ENCODE data around the gene SCAPER.
"Not testable (repeated sequence)": the region's sequence is repeated elsewhere in the genome, so short reads cannot be mapped to it uniquely, and the experiment has no call there.

Gene SCAPER

DNA sequence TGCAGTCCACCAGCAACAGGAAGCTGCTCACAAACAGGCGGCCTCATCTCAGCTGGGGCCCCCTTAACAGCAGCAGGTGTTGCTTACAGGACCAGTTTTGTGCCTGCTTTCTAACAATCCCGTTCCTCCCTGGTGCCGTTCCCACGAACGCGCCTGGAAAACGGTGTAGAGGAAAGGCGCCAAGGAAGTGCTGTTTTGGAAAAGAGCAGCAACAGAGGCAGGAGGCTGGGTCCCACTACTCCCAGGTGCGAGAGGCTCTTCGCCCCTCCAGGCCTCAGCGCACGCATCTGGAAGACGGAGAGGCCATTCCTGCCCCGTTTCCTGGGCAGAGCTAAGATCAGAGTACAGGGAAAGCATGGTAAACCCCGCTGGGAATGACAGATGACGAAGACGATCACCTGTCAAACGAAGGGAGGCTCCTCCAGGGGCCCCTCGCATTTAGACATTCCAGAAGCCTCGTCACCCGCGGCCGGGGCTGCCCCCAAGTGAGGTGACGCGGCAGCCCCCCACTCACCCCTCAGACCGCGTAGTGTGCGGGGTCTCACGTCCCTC, 603 bp downstream of the SCAPER start:
- no peak for DNase-seq

DNA sequence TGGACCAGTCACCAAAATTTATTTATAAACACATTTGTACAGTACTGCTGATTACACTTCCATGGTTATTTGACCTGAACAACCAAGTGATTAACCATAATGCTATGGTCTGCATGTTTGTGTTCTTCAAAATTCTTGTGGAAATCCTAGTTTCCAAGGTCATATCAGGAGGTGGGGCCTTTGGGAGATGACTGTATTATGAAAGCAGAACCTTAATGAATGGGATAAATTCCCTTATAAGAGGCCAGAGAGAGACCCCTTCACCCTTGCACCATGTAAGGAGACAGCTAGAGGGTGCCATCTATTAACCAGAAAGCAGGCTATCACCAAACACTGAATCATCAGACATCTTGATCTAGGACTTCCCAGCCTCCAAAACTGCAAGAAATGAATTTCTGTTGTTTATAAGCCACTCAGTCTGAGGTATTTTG, 1.9 kb downstream of the SCAPER start:
- no peak for DNase-seq

GRCh38 chr15:76901965-76902364, 3.2 kb downstream of the SCAPER start:
- DNase-seq, result no peak

DNA sequence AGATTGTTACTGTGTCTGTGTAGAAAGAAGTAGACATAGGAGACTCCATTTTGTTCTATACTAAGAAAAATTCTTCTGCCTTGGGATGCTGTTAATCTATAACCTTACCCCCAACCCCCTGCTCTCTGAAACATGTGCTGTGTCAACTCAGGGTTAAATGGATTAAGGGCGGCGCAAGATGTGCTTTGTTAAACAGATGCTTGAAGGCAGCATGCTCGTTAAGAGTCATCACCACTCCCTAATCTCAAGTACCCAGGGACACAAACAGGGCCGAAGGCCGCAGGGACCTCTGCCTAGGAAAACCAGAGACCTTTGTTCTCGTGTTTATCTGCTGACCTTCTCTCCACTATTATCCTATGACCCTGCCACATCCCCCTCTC, 5.2 kb downstream of the SCAPER start:
- not testable (repeated sequence) for DNase-seq

- DNase-seq, result not testable (repeated sequence)
Measured at GRCh38 chr15:76899176-76899930, 5.8 kb downstream of the SCAPER start.

GRCh38 chr15:76898102-76898501, 7.0 kb downstream of the SCAPER start:
- DNase-seq, result no peak

DNA sequence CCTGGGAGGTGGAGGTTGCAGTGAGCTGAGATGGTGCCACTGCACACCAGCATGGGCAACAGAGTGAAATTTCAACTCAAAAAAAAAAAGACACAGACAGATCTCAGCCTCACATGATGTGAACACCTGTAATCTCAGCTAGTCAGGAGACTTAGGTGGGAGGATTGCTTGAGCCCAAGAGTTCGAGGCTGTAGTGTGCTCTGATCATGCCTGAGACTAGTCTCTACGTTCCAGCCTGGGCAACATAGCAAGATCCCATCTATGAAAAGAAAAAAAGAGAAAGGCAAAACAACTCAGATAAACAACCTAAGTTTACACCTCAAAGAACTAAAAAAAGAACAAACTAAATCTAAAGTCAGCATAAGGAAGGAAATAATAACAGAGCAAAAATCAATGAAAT, 11.0 kb downstream of the SCAPER start:
- DNase-seq, result no peak

GRCh38 chr15:76892836-76893235, 12.3 kb downstream of the SCAPER start:
- not testable (repeated sequence) for DNase-seq

GRCh38 chr15:76887280-76888141, 17.6 kb downstream of the SCAPER start:
- DNase-seq, result not testable (repeated sequence)

DNA sequence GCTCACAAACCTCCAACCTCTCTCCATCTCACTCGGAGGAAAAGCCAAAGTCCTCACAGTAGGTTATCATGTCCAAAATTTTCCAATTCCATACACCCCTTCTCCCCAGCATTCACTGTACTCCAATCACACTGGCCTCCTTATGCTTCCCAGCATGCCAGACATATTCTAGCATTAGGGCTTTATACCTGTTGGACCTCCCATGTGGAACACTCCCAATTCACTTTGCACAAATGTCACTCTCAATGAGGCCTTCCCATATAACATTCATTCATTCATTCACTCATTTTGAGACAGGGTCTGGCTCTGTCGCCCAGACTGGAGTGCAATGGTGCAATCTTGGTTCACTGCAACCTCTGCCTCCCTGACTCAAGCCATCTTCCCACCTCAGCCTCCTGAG, 19.9 kb downstream of the SCAPER start:
- DNase-seq, result no peak

DNA sequence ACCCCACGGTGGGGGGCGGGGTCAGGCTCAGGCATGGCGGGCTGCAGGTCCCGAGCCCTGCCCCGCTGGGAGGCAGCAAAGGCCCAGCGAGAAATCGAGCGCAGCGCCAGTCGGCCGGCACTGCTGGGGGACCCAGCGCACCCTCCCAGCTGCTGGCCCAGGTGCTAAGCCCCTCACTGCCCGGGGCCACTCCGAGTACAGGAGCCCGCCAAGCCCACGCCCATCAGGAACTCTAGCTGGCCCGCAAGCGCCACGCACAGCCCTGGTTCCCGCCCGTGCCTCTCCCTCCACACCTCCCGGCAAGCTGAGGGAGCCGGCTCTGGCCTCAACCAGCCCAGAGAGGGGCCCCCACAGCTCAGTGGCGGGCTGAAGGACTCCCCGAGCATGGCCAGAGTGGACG, 29.2 kb downstream of the SCAPER start:
- DNase-seq, result no peak

- not testable (repeated sequence) for DNase-seq
Measured at GRCh38 chr15:76873066-76873465, 32.1 kb downstream of the SCAPER start.

DNA sequence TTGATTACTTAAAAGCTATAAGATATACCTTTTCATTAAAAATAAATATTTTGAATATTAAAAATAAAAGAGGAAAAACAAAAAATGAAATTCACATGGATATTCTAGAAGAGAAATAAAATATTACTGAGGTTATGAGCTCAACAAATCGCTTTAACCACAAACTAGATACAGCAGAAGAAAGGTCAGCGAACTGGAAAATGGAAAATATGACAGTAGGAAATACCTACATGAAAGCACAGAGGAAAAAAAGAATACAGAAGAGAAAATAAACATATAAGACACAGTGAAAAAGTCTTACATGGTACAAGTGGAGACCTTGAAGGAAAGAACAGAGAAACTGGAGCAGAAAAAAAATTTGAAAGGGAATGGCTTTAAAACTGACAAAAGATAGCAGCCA, 33.2 kb downstream of the SCAPER start:
- no peak for DNase-seq

DNA sequence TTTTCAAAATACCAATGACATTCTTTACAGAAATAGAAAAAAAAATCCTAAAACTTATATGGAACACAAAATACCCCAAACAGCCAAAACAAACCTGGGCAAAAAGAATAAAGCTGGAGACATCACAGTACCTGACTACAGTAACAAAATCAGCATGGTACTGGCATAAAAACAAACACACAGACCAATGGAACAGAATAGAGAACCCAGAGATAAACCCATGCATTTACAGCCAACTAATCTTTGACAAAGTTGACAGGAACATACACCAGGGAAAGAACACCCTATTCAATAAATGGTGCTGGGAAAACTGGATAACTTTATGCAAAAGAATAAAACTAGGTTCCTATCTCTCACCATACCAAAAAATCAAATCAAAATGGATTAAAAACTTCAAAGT, 36.4 kb downstream of the SCAPER start:
- DNase-seq, result no peak

GRCh38 chr15:76866716-76867321, 38.3 kb downstream of the SCAPER start:
- no peak for DNase-seq

GRCh38 chr15:76866008-76866407, 39.1 kb downstream of the SCAPER start:
- no peak for DNase-seq

DNA sequence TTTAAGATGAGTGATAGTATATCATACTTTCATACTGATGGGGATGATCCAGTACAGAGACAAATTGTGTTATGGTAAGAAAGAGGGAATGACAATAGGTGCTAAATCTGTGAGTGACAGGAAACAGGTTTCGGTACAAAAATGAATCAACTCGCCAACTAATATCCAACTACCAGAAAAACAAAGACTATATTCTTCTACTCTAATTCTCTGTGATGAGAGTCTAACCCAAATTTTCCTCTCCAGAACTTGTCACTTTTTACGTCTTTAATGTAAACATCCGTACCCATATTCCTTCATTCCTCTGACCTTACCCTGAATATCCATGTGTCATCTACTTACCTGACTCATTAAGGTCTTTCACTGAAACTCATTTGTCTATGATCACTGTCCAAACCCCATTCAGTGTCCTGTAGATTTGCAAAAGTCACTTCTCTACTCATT, 39.6 kb downstream of the SCAPER start:
- no peak for DNase-seq

DNA sequence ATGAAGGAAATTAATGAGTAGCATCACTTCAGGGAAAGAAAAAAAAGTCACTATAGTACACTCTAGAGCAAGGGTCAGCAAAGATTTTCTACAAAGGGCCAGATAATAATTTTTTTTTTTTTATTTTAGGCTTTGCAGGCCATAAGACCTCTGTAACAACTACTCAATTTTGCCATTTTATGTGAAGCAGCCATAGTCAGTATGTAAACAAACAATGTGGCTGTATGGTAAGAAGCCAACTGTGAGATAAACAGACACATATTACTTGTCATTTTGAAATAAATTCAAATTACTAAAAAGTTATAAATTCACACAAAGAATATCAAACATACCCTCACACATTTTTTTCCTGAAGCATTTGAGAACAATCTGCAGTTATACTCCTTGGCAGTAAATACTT, 40.6 kb downstream of the SCAPER start:
- no peak for DNase-seq

GRCh38 chr15:76863693-76864092, 41.4 kb downstream of the SCAPER start:
- no peak for DNase-seq

- no peak for DNase-seq
Measured at GRCh38 chr15:76863123-76863522, 42.0 kb downstream of the SCAPER start.

GRCh38 chr15:76861815-76862397, 43.2 kb downstream of the SCAPER start:
- no peak for DNase-seq

- DNase-seq, result no peak
Measured at GRCh38 chr15:76860201-76860600, 44.9 kb downstream of the SCAPER start.

DNA sequence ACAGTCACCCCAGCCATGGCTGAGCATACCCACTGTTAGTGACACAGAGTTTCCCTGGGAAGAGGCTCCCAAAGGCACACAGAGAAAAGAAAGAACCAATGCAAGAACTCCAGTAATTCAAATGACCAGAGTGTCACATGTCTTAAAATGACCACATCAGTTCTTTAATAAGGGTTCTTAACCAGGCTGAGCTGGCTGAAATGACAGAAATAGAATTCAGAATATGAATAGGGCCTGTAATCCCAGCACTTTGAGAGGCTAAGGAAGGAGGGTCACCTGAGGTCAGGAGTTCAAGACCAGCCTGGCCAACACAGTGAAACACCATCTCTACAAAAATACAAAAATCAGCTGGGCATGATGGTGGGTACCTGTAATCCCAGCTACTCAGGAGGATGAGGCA, 54.8 kb downstream of the SCAPER start:
- not testable (repeated sequence) for DNase-seq
